Mesenchymal stem cell (in vitro differentiated cells and primary cell): Measurements from ENCODE around the gene FAM200B.

Experiments used
- DNase-seq: peaks from one replicate; pipeline ENCODE4 v3.0.0-alpha.2; 2013
- H2AFZ ChIP-seq: one replicate; pipeline ENCODE4 v1.6.1; 2013; ENCODE audit warnings: low read depth, mild to moderate bottlenecking, control low read depth, inconsistent platforms, low read length, moderate library complexity
- H2AK5ac ChIP-seq: 2 replicates; pipeline ENCODE4 v1.6.1; 2013; ENCODE audit warnings: low read length, moderate library complexity, mild to moderate bottlenecking, inconsistent platforms; ENCODE audit not compliant: severe bottlenecking
- H2BK120ac ChIP-seq: one replicate; pipeline ENCODE4 v1.6.1; 2013; ENCODE audit warnings: low read depth, mild to moderate bottlenecking, inconsistent platforms, low read length, moderate library complexity
- H2BK12ac ChIP-seq, 2 experiments: one replicate each; pipeline ENCODE4 v1.6.1; 2013; ENCODE audit warnings: inconsistent platforms in 2 of 2, low read length in 2 of 2, mild to moderate bottlenecking in 2 of 2, moderate library complexity in 2 of 2, control low read depth in 1 of 2
- H2BK15ac ChIP-seq: one replicate; pipeline ENCODE4 v1.6.1; 2013; ENCODE audit warnings: mild to moderate bottlenecking, low read depth, inconsistent platforms; ENCODE audit not compliant: poor library complexity, severe bottlenecking
- H2BK5ac ChIP-seq: 2 replicates; pipeline ENCODE4 v1.6.1; 2013; ENCODE audit warnings: low read depth, mild to moderate bottlenecking, low read length, control low read depth, inconsistent platforms; ENCODE audit not compliant: poor library complexity, severe bottlenecking
- H3K14ac ChIP-seq, 2 experiments: one replicate each; pipeline ENCODE4 v1.6.1; 2013; ENCODE audit warnings: inconsistent platforms in 2 of 2, low read length in 2 of 2, control low read depth in 1 of 2, mild to moderate bottlenecking in 1 of 2, moderate library complexity in 1 of 2
- H3K18ac ChIP-seq, 2 experiments: one replicate each; pipeline ENCODE4 v1.6.1; 2013; ENCODE audit warnings: inconsistent platforms in 2 of 2, low read length in 2 of 2, control low read depth in 1 of 2, low read depth in 1 of 2, mild to moderate bottlenecking in 1 of 2
- H3K23ac ChIP-seq, 2 experiments: one replicate each; pipeline ENCODE4 v1.6.1; 2013; ENCODE audit warnings: inconsistent platforms in 2 of 2, low read length in 2 of 2, mild to moderate bottlenecking in 2 of 2, moderate library complexity in 2 of 2, control low read depth in 1 of 2
- H3K27ac ChIP-seq: 2 replicates; pipeline ENCODE4 v1.5.1; 2013; ENCODE audit warnings: mild to moderate bottlenecking, moderate library complexity, low read length, control low read depth, inconsistent platforms; ENCODE audit not compliant: poor library complexity, severe bottlenecking
- H3K27me3 ChIP-seq, 2 experiments: 2 replicates each; pipeline versions ENCODE4 v1.6.1 to v1.7.0; 2013; ENCODE audit warnings: low read length in 2 of 2, mild to moderate bottlenecking in 2 of 2, moderate library complexity in 2 of 2, control low read depth in 1 of 2, inconsistent platforms in 1 of 2; ENCODE audit not compliant: control insufficient read depth in 1 of 2, insufficient read depth in 1 of 2
- H3K36me3 ChIP-seq, 2 experiments: 2 replicates each; pipeline versions ENCODE4 v1.6.1 to v1.7.0; 2013; ENCODE audit warnings: low read length in 2 of 2, control low read depth in 1 of 2, inconsistent platforms in 1 of 2, low read depth in 1 of 2, mild to moderate bottlenecking in 1 of 2; ENCODE audit not compliant: insufficient read depth in 2 of 2, control insufficient read depth in 1 of 2
- H3K4ac ChIP-seq, 2 experiments: one replicate each; pipeline ENCODE4 v1.6.1; 2013; ENCODE audit warnings: inconsistent platforms in 2 of 2, low read length in 2 of 2, mild to moderate bottlenecking in 2 of 2, moderate library complexity in 2 of 2, control low read depth in 1 of 2, low read depth in 1 of 2
- H3K4me1 ChIP-seq: 2 replicates; pipeline ENCODE4 v1.6.1; 2013; ENCODE audit warnings: low read depth, low read length, control low read depth; ENCODE audit not compliant: control insufficient read depth, insufficient read depth
- H3K4me2 ChIP-seq: 2 replicates; pipeline ENCODE4 v1.6.1; 2013; ENCODE audit warnings: low read length, mild to moderate bottlenecking, inconsistent platforms; ENCODE audit not compliant: poor library complexity, severe bottlenecking
- H3K4me3 ChIP-seq, 2 experiments: 2 replicates each; pipeline versions ENCODE4 v1.5.1 to v1.7.0; 2013; ENCODE audit warnings: low read length in 2 of 2, mild to moderate bottlenecking in 2 of 2, control low read depth in 1 of 2, low read depth in 1 of 2; ENCODE audit not compliant: insufficient read depth in 1 of 2
- H3K79me1 ChIP-seq: replicated peaks from 2 replicates; pipeline ENCODE4 v1.6.1; 2013; ENCODE audit warnings: mild to moderate bottlenecking, control low read depth, low read length, inconsistent platforms; ENCODE audit not compliant: poor library complexity, severe bottlenecking
- H3K9ac ChIP-seq: 2 replicates; pipeline ENCODE4 v1.7.0; 2013; ENCODE audit warnings: mild to moderate bottlenecking, low read length, moderate library complexity
- H3K9me3 ChIP-seq: 2 replicates; pipeline ENCODE4 v1.7.0; 2013; ENCODE audit warnings: mild to moderate bottlenecking, low read length; ENCODE audit not compliant: control insufficient read depth
- H4K8ac ChIP-seq: one replicate; pipeline ENCODE4 v1.6.1; 2013; ENCODE audit warnings: inconsistent platforms, mild to moderate bottlenecking, low read length, moderate library complexity
- H4K91ac ChIP-seq: one replicate; pipeline ENCODE4 v1.6.1; 2013; ENCODE audit warnings: mild to moderate bottlenecking, low read length, inconsistent platforms
- WGBS: methylation state at CpG from one replicate; pipeline ENCODE4 v1.1.7; 2013; ENCODE audit warnings: mixed read lengths; 5-methylcytosine and 5-hydroxymethylcytosine counted together

Gene FAM200B

DNA sequence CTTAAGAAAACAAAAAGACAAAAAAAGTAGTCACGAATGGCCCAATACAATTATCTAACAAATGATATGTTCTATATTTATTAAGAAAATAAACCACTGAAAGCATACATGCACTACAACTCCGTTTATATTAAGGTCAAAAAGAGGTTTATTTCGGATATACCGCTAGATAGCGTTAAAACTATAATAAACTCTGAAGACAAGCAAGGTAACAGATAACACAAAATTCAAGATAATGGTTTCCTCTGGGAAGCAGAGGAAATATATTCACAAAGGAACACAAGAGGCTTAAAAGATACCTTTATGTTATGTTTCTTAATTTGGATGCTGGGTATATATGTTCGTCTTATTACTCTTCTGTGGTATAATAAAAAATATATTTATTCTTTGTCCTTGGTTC is 4.7 kb upstream of the FAM200B start:
- no peak overlapping the region for H2AK5ac ChIP-seq
- no peak overlapping the region for H3K4me3 ChIP-seq
- no peak overlapping the region for H2AFZ ChIP-seq
- H2BK120ac ChIP-seq: no peak overlapping the region
- H3K23ac ChIP-seq: no peak overlapping the region
- H3K79me1 ChIP-seq: peaks cover 2% of the 10 kb centered on the region
- H3K9me3 ChIP-seq: no peaks in the 10 kb centered on the region
- no peaks in the 10 kb centered on the region for H3K27me3 ChIP-seq
- H3K9ac ChIP-seq: no peak overlapping the region
- H3K14ac ChIP-seq: no peak overlapping the region
- peaks cover 0 to 4% of the 10 kb centered on the region in 2 experiments for H3K36me3 ChIP-seq
- DNase-seq: no peak
- H3K4me2 ChIP-seq: no peak overlapping the region
- no peak overlapping the region for H2BK5ac ChIP-seq
- H3K4me1 ChIP-seq: no peaks in the 10 kb centered on the region
- WGBS: 100% methylated on average over 4 of the region's 6 CpGs
- H3K18ac ChIP-seq: no peak overlapping the region
- H4K91ac ChIP-seq: no peak overlapping the region
- no peak overlapping the region for H3K4ac ChIP-seq
- H3K27ac ChIP-seq: no peak overlapping the region
- H2BK12ac ChIP-seq: no peak overlapping the region
- H4K8ac ChIP-seq: no peak overlapping the region
- H2BK15ac ChIP-seq: no peak overlapping the region

- Histone ChIP-seq H4K8ac (no peak overlapping the region), H3K4me3 (no peak overlapping the region), H2BK15ac (no peak overlapping the region), H3K18ac (peak overlapping the region in 1 of 2 experiments; percentile 33), H3K9ac (no peak overlapping the region), H2AFZ (no peak overlapping the region), H2BK120ac (no peak overlapping the region), H3K27me3 (no peaks in the 10 kb centered on the region), H3K23ac (no peak overlapping the region), H4K91ac (no peak overlapping the region), H3K14ac (no peak overlapping the region), H3K79me1 (no peaks in the 10 kb centered on the region), H2BK12ac (no peak overlapping the region), H2AK5ac (no peak overlapping the region), H3K9me3 (no peaks in the 10 kb centered on the region), H3K27ac (peak overlapping the region; percentile 91), H3K36me3 (no peaks in the 10 kb centered on the region), H3K4me2 (peak overlapping the region; percentile 63), H2BK5ac (peak overlapping the region; percentile 15), H3K4ac (no peak overlapping the region), H3K4me1 (no peaks in the 10 kb centered on the region)
- peak; percentile 62 for DNase-seq
- WGBS: 91% methylated on average over 2 of the region's 2 CpGs
Observed at GRCh38 chr4:15677507-15677988, 4.1 kb upstream of the FAM200B start.

- peak overlapping the region; percentile 89 for H2BK5ac ChIP-seq
- H3K27ac ChIP-seq: peak overlapping the region; percentile 46
- H3K4ac ChIP-seq: peak overlapping the region; percentile 46 to 61
- WGBS: 2% methylated on average over 14 of the region's 14 CpGs
- H3K14ac ChIP-seq: peak overlapping the region in 1 of 2 experiments; percentile 86
- peak overlapping the region; percentile 69 to 90 for H3K18ac ChIP-seq
- H2BK15ac ChIP-seq: no peak overlapping the region
- H3K4me1 ChIP-seq: no peaks in the 10 kb centered on the region
- no peaks in the 10 kb centered on the region for H3K27me3 ChIP-seq
- H4K91ac ChIP-seq: no peak overlapping the region
- peak overlapping the region in 1 of 2 experiments; percentile 8 for H3K23ac ChIP-seq
- no peak overlapping the region for H2BK12ac ChIP-seq
- peak overlapping the region; percentile 95 for H3K4me2 ChIP-seq
- H4K8ac ChIP-seq: no peak overlapping the region
- H3K9ac ChIP-seq: peak overlapping the region; percentile 98
- no peaks in the 10 kb centered on the region for H3K9me3 ChIP-seq
- no peak for DNase-seq
- H3K4me3 ChIP-seq: peak overlapping the region; percentile 79 to 90
- no peak overlapping the region for H2AFZ ChIP-seq
- peaks cover 7% of the 10 kb centered on the region for H3K79me1 ChIP-seq
- H2BK120ac ChIP-seq: peak overlapping the region; percentile 8
- no peak overlapping the region for H2AK5ac ChIP-seq
- peaks cover 0 to 18% of the 10 kb centered on the region in 2 experiments for H3K36me3 ChIP-seq
Observed at GRCh38 chr4:15681067-15681371, 608 bp upstream of the FAM200B start.

- Histone ChIP-seq H3K27me3 (no peaks in the 10 kb centered on the region), H3K36me3 (peaks cover 0 to 32% of the 10 kb centered on the region in 2 experiments), H4K91ac (peak overlapping the region; percentile 99)
Observed at GRCh38 chr4:15682242-15683142, 865 bp downstream of the FAM200B start.

More at GRCh38 chr4:15682242-15683142, 865 bp downstream of the FAM200B start:
- Histone ChIP-seq H2AFZ (no peak overlapping the region), H2AK5ac (peak overlapping the region; percentile 91), H3K27ac (peak overlapping the region; percentile 96), H2BK12ac (peak overlapping the region in 1 of 2 experiments; percentile 89), H3K4me3 (peak overlapping the region; percentile 75 to 90), H2BK5ac (no peak overlapping the region), H4K8ac (peak overlapping the region; percentile 99), H3K4ac (peak overlapping the region; percentile 98 to 100), H3K14ac (peak overlapping the region in 1 of 2 experiments; percentile 97), H3K4me1 (no peaks in the 10 kb centered on the region), H3K79me1 (peaks cover 7% of the 10 kb centered on the region), H3K23ac (no peak overlapping the region), H3K9me3 (no peaks in the 10 kb centered on the region), H2BK15ac (no peak overlapping the region), H3K18ac (peak overlapping the region; percentile 97 to 98), H2BK120ac (peak overlapping the region; percentile 92), H3K4me2 (peak overlapping the region; percentile 68), H3K9ac (peak overlapping the region; percentile 98)
- 43% methylated on average over 4 of the region's 6 CpGs for WGBS
- peak; percentile 37 for DNase-seq
